ENCODE data around the gene MAML3.

MAML3 gene

GRCh38 chr4:139770361-139770760 is 383.6 kb downstream of the MAML3 start:
- Histone ChIP-seq H3K36me3 (no peaks in the 10 kb centered on the region), H3K4me3 (ENCODE audit: low read depth in 1 of 2, low read length in 1 of 2) (no peak overlapping the region), H3K9me3 (no peaks in the 10 kb centered on the region), H3K4me1 (ENCODE audit: control insufficient read depth in 1 of 2, insufficient read depth in 1 of 2, low read depth in 1 of 2, low read length in 1 of 2) (peaks cover 35 to 36% of the 10 kb centered on the region in 2 experiments), H3K27ac (no peak overlapping the region), H3K27me3 (no peaks in the 10 kb centered on the region)
- TF ChIP-seq CTCF (IDR thresholded peaks at IDR 0.05): no peak

GRCh38 chr4:139769364-139769763 is 384.6 kb downstream of the MAML3 start:
- Histone ChIP-seq H3K27ac (no peak overlapping the region), H3K27me3 (no peaks in the 10 kb centered on the region), H3K4me3 (ENCODE audit: low read depth in 1 of 2, low read length in 1 of 2) (no peak overlapping the region), H3K9me3 (no peaks in the 10 kb centered on the region), H3K4me1 (ENCODE audit: control insufficient read depth in 1 of 2, insufficient read depth in 1 of 2, low read depth in 1 of 2, low read length in 1 of 2) (peaks cover 45 to 46% of the 10 kb centered on the region in 2 experiments), H3K36me3 (no peaks in the 10 kb centered on the region)
- TF ChIP-seq CTCF (IDR thresholded peaks at IDR 0.05): no peak

GRCh38 chr4:139768896-139769295 is 385.1 kb downstream of the MAML3 start:
- H3K4me1 ChIP-seq (ENCODE audit: control insufficient read depth in 1 of 2, insufficient read depth in 1 of 2, low read depth in 1 of 2, low read length in 1 of 2): peaks cover 49 to 51% of the 10 kb centered on the region in 2 experiments
- no peaks in the 10 kb centered on the region for H3K36me3 ChIP-seq
- H3K27me3 ChIP-seq: no peaks in the 10 kb centered on the region
- H3K9me3 ChIP-seq: no peaks in the 10 kb centered on the region
- H3K27ac ChIP-seq: peak overlapping the region; percentile 11
- H3K4me3 ChIP-seq (ENCODE audit: low read depth in 1 of 2, low read length in 1 of 2): no peak overlapping the region
- TF ChIP-seq CTCF (IDR thresholded peaks at IDR 0.05): no peak

- H3K4me1 ChIP-seq (ENCODE audit: control insufficient read depth in 1 of 2, insufficient read depth in 1 of 2, low read depth in 1 of 2, low read length in 1 of 2): peaks cover 55 to 56% of the 10 kb centered on the region in 2 experiments
- peak overlapping the region; percentile 11 for H3K27ac ChIP-seq
- no peak overlapping the region for H3K4me3 ChIP-seq (ENCODE audit: low read depth in 1 of 2, low read length in 1 of 2)
- no peaks in the 10 kb centered on the region for H3K36me3 ChIP-seq
- TF ChIP-seq CTCF (IDR thresholded peaks at IDR 0.05): no peak
- no peaks in the 10 kb centered on the region for H3K27me3 ChIP-seq
- no peaks in the 10 kb centered on the region for H3K9me3 ChIP-seq
Measured at GRCh38 chr4:139768366-139768765, 385.6 kb downstream of the MAML3 start.

- H3K4me3 ChIP-seq (ENCODE audit: low read depth in 1 of 2, low read length in 1 of 2): peak overlapping the region in 1 of 2 experiments; percentile 5
- peaks cover 63% of the 10 kb centered on the region in 2 experiments for H3K4me1 ChIP-seq (ENCODE audit: control insufficient read depth in 1 of 2, insufficient read depth in 1 of 2, low read depth in 1 of 2, low read length in 1 of 2)
- no peaks in the 10 kb centered on the region for H3K27me3 ChIP-seq
- H3K9me3 ChIP-seq: no peaks in the 10 kb centered on the region
- H3K36me3 ChIP-seq: no peaks in the 10 kb centered on the region
- TF ChIP-seq CTCF (IDR thresholded peaks at IDR 0.05): no peak
- peak overlapping the region; percentile 56 for H3K27ac ChIP-seq
Measured at GRCh38 chr4:139767585-139767984, 386.4 kb downstream of the MAML3 start.

- Histone ChIP-seq H3K4me3 (ENCODE audit: low read depth in 1 of 2, low read length in 1 of 2) (peak overlapping the region in 1 of 2 experiments; percentile 5), H3K27me3 (no peaks in the 10 kb centered on the region), H3K36me3 (no peaks in the 10 kb centered on the region), H3K9me3 (no peaks in the 10 kb centered on the region), H3K4me1 (ENCODE audit: control insufficient read depth in 1 of 2, insufficient read depth in 1 of 2, low read depth in 1 of 2, low read length in 1 of 2) (peaks cover 63 to 67% of the 10 kb centered on the region in 2 experiments), H3K27ac (peak overlapping the region; percentile 56)
- TF ChIP-seq CTCF (IDR thresholded peaks at IDR 0.05): no peak
Measured at GRCh38 chr4:139767168-139767567, 386.8 kb downstream of the MAML3 start.
